Stimulated activated naive B cell treated with anti-CD40 and anti-IgM and Interleukin-4, amounts not matched to agents 10 μg/mL and 1 μg/mL and 100 μg/mL, for 72 hours (primary cell): ENCODE measurements around the gene HASPIN.
"Not testable (repeated sequence)": the region's sequence is repeated elsewhere in the genome, so short reads cannot be mapped to it uniquely, and the experiment has no call there.

Source experiments
- ATAC-seq, 2 donors: fragments of 150-1000 bp; cut with Tn5 transposase; replicated peaks; 2 replicates each; pipeline ENCODE4 v1.10.0; 2021; ENCODE audit warnings: moderate library complexity in 1 of 2
- DNase-seq: peaks from one replicate; pipeline ENCODE4 v3.0.0; 2021
- H3K27ac Mint-ChIP-seq: one replicate; pipeline ENCODE4 v1.8.0; 2022; ENCODE audit warnings: mild to moderate bottlenecking, mixed read lengths
- H3K27me3 Mint-ChIP-seq, 2 donors: one replicate each; pipeline ENCODE4 v1.8.0; 2022; ENCODE audit warnings: mixed read lengths in 2 of 2
- H3K36me3 Mint-ChIP-seq, 2 donors: one replicate each; pipeline ENCODE4 v1.8.0; 2022; ENCODE audit warnings: mixed read lengths in 2 of 2, mild to moderate bottlenecking in 1 of 2
- H3K4me1 Mint-ChIP-seq, 2 donors: one replicate each; pipeline ENCODE4 v1.8.0; 2022; ENCODE audit warnings: mixed read lengths in 2 of 2, mild to moderate bottlenecking in 1 of 2
- H3K4me3 Mint-ChIP-seq, 2 donors: one replicate each; pipeline ENCODE4 v1.8.0; 2022; ENCODE audit warnings: mild to moderate bottlenecking in 2 of 2, mixed read lengths in 2 of 2, moderate library complexity in 1 of 2
- H3K9me3 Mint-ChIP-seq, 2 donors: one replicate each; pipeline ENCODE4 v1.8.0; 2022; ENCODE audit warnings: mixed read lengths in 2 of 2, mild to moderate bottlenecking in 1 of 2

The HASPIN gene

DNA sequence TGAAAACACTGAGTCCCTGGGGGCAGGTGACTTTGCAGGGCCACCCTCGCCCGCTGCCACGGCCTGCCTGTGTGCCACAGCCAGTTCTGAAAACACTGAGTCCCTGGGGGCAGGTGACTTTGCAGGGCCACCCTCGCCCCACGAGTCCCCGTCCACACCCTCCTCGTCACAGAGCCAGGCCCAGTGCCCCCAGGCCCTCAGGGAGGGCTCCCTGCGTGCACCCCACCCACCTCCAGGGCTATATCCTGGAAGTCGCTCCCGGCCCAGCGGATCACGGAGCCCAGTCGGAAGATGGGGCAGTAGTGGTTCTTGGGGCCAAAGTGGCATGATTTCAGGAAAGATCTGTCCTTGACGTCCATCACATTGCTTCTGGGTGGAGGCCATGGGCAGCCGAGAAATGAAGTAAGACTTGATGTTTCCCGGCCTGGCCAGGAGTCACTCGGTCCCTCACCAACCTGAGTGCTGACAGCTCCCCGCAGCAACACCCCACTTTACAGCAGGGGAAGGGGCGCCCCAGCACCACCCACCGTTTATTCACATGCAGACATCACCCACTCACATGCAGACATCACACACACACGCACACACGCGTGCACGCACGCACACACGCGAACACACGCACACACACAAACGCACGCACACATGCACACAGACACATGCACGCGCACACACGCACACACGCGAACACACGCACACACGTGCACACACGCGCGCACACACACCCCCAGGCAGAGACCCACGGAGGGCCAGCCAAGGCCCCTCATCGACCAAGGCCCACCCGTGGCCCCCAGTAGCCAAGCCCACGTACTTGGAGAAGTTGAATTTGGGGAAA, 34.2 kb upstream of the HASPIN start:
- peak overlapping the region; percentile 50 to 58 for H3K4me3 Mint-ChIP-seq
- peaks cover 27 to 36% of the 10 kb centered on the region in 2 donors for H3K36me3 Mint-ChIP-seq
- H3K27ac Mint-ChIP-seq, result peak overlapping the region; percentile 59

DNA sequence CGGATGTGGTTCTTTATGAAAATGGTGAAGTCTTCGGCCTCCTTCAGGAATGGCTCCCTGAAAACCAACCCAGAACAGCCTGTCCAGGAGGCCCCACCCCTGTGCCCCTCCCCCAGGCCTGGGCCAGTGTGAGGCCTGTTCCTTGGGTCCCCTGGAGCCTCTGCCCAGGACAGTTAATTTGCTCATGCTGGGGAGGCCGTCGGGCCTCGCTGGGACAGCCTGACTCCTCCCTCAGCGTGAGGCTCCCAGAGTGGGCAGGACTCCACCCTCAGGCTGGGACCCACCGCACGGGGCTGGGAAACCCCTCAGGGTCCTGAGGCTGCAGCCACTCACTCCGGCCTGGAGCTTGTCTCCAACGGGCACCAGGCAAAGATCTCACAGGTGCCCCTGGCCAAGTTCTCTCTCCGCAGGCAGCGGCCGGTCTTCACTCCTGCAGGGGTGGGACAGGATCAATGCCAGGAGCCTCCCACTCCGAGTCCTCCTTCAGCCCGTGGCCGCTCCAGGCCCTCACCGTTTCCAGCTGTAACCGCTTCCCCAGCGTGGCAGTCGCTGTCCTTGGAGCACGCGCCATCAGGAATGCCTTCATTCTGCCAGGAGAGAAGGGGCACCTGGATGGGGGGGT, 33.5 kb upstream of the HASPIN start:
- no peak for DNase-seq
- Mint-ChIP-seq H3K4me1 (peaks cover 45 to 74% of the 10 kb centered on the region in 2 donors), H3K4me3 (peak overlapping the region; percentile 27 to 58), H3K27me3 (no peaks in the 10 kb centered on the region), H3K9me3 (no peaks in the 10 kb centered on the region), H3K27ac (peak overlapping the region; percentile 79), H3K36me3 (peaks cover 25 to 37% of the 10 kb centered on the region in 2 donors)
- ATAC-seq, result no peak

More for the DNA sequence above, 34.2 kb upstream of the HASPIN start:
- ATAC-seq (no peak), DNase-seq (no peak)
- peaks cover 43 to 73% of the 10 kb centered on the region in 2 donors for H3K4me1 Mint-ChIP-seq
- no peaks in the 10 kb centered on the region for H3K9me3 Mint-ChIP-seq
- H3K27me3 Mint-ChIP-seq, result no peaks in the 10 kb centered on the region

DNA sequence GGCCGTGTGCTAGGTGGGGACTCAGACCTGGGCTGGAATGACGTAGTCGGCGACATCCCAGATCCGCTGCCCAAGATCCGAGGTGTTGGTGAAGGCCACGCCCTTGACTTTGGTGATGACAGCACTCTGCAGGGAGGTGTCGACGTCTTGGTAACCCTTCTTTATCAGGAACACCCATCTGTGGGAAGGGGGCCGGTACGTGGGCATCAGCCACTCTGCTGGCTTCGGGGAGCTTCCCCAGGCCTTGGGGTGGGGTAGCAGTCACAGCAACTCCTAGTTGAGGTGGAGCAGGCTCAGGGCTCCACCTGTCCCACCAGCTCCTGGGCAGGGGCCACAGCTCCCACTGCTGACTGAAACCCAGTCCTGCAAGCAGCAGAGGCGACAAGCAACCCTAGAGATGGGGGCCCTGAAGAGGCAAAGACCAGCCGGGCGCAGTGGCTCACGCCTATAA, 32.1 kb upstream of the HASPIN start:
- Mint-ChIP-seq H3K4me1 (peaks cover 44 to 84% of the 10 kb centered on the region in 2 donors), H3K27ac (no peak overlapping the region), H3K36me3 (peaks cover 24 to 35% of the 10 kb centered on the region in 2 donors), H3K4me3 (peak overlapping the region in 1 of 2 donors; percentile 33), H3K27me3 (no peaks in the 10 kb centered on the region), H3K9me3 (no peaks in the 10 kb centered on the region)
- ATAC-seq (no peak), DNase-seq (no peak)

DNA sequence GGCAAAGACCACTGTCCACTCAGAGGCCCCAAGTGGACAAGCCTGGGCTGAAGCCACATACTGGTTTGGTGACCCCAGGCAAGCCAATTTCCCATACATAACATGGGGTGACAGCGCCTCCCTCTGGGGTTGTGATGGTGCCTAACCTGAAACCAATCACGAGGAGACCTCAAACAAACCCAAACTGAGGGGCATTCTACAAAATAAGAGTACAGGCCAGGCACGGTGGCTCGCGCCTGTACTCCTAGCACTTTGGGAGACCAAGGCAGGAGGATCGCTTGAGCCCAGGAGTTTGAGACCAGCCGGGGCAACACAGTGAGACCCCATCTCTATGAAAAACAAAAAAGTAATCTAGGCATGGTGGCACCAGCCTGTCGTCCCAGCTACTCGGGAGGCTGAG, 31.4 kb upstream of the HASPIN start:
- Mint-ChIP-seq H3K27ac (no peak overlapping the region), H3K27me3 (no peaks in the 10 kb centered on the region), H3K36me3 (peaks cover 24 to 36% of the 10 kb centered on the region in 2 donors), H3K4me3 (peak overlapping the region; percentile 41 to 52), H3K4me1 (peaks cover 46 to 92% of the 10 kb centered on the region in 2 donors), H3K9me3 (no peaks in the 10 kb centered on the region)
- ATAC-seq (no peak), DNase-seq (no peak)

DNA sequence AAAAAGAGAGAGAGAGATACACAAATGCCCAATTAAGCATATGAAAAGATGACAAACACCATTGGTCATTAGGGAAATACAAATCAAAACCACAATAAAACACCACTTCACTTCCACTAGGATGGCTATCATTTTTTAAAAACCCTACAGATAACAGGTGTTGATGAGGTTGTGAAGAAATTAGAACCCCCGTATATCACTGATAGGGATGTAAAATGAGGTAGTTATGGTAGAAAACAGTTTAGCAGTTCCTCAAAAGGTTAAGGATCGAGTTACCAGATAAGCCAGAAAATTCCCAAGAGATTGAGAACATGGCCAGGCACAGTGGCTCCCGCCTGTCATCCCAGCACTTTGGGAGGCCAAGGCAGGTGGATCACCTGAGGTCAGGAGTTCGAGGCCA, 30.6 kb upstream of the HASPIN start:
- H3K27ac Mint-ChIP-seq, result peak overlapping the region; percentile 75
- no peaks in the 10 kb centered on the region for H3K27me3 Mint-ChIP-seq
- peaks cover 1 to 3% of the 10 kb centered on the region in 2 donors for H3K9me3 Mint-ChIP-seq
- peaks cover 44 to 94% of the 10 kb centered on the region in 2 donors for H3K4me1 Mint-ChIP-seq
- no peak for ATAC-seq
- peak overlapping the region; percentile 63 to 68 for H3K4me3 Mint-ChIP-seq
- DNase-seq, result no peak
- peaks cover 21 to 40% of the 10 kb centered on the region in 2 donors for H3K36me3 Mint-ChIP-seq

DNA sequence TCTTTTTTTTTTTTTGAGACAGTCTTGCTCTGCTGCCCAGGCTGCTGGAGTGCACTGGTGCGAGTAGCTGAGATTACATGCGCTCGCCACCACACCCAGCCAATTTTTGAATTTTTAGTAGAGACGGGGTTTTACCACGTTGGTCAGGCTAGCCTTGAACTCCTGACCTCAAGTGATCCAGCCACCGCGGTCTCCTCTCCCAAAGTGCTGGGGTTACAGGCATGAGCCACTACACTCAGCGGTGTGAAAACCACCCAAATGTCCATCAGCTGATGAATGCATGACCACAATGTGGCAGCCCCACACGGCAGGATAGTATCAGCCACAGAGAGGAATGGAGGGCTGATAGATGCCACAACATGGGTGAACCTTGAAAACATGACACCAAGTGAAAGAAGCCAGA, 29.9 kb upstream of the HASPIN start:
- peak; percentile 88 for DNase-seq
- Mint-ChIP-seq H3K9me3 (peaks cover 1 to 3% of the 10 kb centered on the region in 2 donors), H3K36me3 (peaks cover 20 to 33% of the 10 kb centered on the region in 2 donors), H3K4me1 (peaks cover 37 to 94% of the 10 kb centered on the region in 2 donors), H3K27ac (peak overlapping the region; percentile 95), H3K4me3 (peak overlapping the region; percentile 96 to 98), H3K27me3 (no peaks in the 10 kb centered on the region)
- ATAC-seq, result peak; percentile 76 to 78

DNA sequence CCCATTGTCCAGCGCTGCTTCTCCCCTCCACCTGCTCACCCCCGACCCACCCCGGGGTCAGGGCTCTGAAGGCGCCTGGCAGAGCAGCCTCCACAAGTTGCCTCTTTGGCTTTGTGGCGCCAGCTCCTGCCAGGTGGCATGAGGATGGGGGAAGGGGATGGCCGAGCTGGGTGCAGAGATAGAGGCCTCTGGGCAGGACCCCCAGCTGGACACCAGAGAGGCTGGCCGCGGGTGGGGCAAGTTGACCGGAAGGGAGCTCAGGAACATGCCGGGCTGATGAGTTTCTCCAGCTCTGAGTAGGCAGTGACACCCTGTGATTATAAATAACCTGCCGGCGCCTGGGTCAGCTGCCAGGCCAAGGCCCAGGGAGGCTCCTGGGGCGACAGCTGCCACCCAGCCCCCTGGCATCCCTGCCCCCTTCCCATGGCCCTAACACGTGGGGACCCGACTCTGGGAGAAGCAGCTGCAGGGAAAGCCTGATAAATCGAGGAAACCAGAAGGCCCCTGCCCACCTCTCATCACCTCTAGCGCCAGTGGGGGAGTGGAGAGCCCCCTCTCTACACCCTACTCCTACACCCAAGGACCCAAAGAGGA, 28.5 kb upstream of the HASPIN start:
- H3K4me1 Mint-ChIP-seq, result peaks cover 29 to 94% of the 10 kb centered on the region in 2 donors
- H3K9me3 Mint-ChIP-seq, result peaks cover 1 to 3% of the 10 kb centered on the region in 2 donors
- H3K27me3 Mint-ChIP-seq, result no peaks in the 10 kb centered on the region
- H3K4me3 Mint-ChIP-seq, result peak overlapping the region; percentile 96 to 98
- peaks cover 14 to 23% of the 10 kb centered on the region in 2 donors for H3K36me3 Mint-ChIP-seq
- H3K27ac Mint-ChIP-seq, result peak overlapping the region; percentile 95
- peak in 1 of 2 donors; percentile 14 for ATAC-seq
- DNase-seq, result no peak

DNA sequence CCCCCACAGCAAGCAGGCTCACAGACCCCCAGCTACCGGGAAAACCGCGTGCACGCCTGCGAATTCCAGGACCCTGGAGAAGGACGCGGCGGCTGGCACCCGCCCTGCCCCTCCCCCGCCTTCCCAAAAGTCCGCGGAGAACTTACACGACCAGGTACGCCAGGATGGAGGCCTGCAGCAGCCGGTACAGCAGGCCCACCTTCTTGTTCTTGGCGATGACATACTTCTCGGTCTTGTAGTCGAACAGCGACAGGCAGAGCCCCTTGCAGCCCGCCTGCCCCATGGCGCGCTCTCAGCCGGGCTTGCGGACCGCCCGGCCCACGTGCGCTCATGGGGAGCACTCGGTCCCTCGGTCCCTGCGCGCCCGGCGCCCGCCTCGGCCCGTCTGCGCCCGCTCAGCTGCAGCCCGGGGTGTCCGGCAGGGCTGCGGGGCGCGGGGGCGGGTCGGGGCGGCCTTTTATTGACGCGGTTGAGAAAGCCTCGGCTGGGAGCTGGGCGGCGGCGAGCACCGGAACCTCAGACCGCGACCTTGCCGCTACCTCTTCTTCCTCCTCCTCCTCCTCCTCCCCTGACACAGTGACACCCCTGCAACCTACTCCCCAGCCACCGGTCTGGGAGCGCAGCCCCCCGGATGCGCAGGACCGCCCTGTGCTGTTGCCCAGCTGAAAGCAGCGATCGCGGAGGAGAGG, 27.8 kb upstream of the HASPIN start, which contains the start of gene P2RX5:
Gene P2RX5, minus strand, starts transcription at position 433 of the 689 bp plus-strand sequence. Its CDS starts 150 bp downstream, at position 283.
- ATAC-seq, result peak; percentile 42 to 59

DNA sequence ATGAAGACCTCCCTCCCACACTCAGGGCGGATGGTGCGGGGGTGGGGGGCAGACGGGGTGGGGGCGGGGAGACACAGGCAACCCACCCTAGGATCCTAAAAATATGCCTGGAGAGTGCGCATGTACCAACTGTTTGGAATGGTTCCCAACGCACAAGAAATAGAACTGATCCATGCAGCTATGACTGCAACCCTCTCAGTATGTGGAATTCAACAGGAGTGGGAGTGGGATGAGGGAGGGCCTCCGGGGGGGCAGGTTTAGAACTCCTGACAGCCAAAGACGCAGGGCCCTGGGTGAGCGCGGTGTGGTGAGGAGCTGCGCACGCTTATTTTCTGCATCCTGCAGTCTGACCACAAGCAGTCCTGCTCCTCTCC, 26.6 kb upstream of the HASPIN start:
- H3K4me3 Mint-ChIP-seq, result peak overlapping the region in 1 of 2 donors; percentile 30
- H3K4me1 Mint-ChIP-seq, result peaks cover 13 to 90% of the 10 kb centered on the region in 2 donors
- peaks cover 1 to 3% of the 10 kb centered on the region in 2 donors for H3K9me3 Mint-ChIP-seq
- ATAC-seq, result no peak
- DNase-seq, result no peak
- H3K36me3 Mint-ChIP-seq, result peaks cover 4 to 12% of the 10 kb centered on the region in 2 donors
- no peak overlapping the region for H3K27ac Mint-ChIP-seq
- no peaks in the 10 kb centered on the region for H3K27me3 Mint-ChIP-seq

More for the DNA sequence above, 27.8 kb upstream of the HASPIN start, which contains the start of gene P2RX5:
- peaks cover 23 to 92% of the 10 kb centered on the region in 2 donors for H3K4me1 Mint-ChIP-seq
- H3K4me3 Mint-ChIP-seq, result peak within 1 kb of the TSS; percentile 96 to 98
- peaks cover 1 to 3% of the 10 kb centered on the region in 2 donors for H3K9me3 Mint-ChIP-seq
- DNase-seq, result peak; percentile 48
- peaks cover 9 to 18% of the 10 kb centered on the region in 2 donors for H3K36me3 Mint-ChIP-seq
- H3K27me3 Mint-ChIP-seq, result no peaks in the 10 kb centered on the region
- H3K27ac Mint-ChIP-seq, result peak within 1 kb of the TSS; percentile 95

DNA sequence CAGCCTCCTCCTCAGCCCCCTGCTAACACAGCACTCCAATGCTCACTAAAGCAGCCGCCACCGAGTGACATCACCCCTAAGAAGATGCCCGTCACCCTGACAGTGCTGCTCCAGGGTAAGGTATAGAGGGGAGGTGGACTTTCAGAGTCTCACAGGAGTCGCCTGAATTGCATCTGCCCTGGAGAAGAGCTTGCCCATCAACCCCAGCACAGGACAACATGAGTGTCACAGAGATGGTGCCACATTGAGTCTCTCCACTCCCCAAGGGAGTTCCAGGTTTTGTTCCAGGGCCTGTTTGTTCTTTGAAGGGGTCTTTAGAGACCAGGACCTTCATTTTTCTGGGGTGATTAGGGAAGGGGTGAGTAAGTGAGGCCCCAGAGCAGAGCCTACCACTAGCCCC, 25.6 kb upstream of the HASPIN start:
- Mint-ChIP-seq H3K27me3 (no peaks in the 10 kb centered on the region), H3K4me1 (peaks cover 12 to 90% of the 10 kb centered on the region in 2 donors), H3K36me3 (peaks cover 9 to 23% of the 10 kb centered on the region in 2 donors), H3K4me3 (no peak overlapping the region), H3K27ac (no peak overlapping the region), H3K9me3 (peaks cover 3% of the 10 kb centered on the region in 2 donors)
- ATAC-seq, result no peak
- no peak for DNase-seq

DNA sequence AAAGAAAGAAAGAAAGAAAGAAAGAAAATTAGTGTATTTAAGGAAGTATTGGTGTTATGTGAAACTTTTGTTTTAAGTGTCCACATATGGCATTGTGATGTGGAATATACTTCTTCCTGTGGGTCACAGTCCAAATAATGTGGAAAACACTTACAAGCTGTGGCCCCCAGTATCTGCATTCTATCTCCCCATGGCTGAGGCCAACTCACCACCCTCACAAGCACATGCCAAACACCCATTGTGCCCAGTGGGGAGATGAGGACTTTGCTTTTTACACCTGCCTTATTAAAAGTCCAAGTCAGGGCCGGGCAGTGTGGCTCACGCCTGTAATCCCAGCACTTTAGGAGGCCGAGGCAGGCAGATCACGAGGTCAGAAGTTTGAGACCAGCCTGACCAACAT, 23.8 kb upstream of the HASPIN start:
- H3K27me3 Mint-ChIP-seq, result no peaks in the 10 kb centered on the region
- H3K27ac Mint-ChIP-seq, result no peak overlapping the region
- H3K4me3 Mint-ChIP-seq, result no peak overlapping the region
- peaks cover 9 to 19% of the 10 kb centered on the region in 2 donors for H3K36me3 Mint-ChIP-seq
- peaks cover 3% of the 10 kb centered on the region in 2 donors for H3K9me3 Mint-ChIP-seq
- ATAC-seq (no peak), DNase-seq (no peak)
- H3K4me1 Mint-ChIP-seq, result peaks cover 5 to 75% of the 10 kb centered on the region in 2 donors

DNA sequence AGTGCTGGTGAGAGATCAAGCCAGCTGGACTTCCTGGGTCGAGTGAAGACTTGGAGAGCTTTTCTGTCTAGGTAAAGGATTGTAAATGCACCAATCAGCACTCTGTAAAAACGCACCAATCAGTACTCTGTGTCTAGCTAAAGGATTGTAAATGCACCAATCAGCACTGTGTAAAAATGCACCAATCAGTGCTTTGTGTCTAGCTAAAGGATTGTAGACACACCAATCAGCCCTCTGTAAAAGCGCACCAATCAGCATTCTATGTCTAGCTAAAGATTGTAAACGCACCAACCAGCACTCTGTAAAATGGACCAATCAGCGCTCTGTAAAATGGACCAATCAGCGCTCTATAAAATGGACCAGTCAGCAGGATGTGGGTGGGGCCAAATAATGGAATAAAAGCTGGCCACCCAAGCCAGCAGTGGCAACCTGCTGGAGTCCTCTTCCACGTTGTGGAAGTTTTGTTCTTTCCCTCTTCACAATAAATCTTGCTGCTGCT, 21.6 kb upstream of the HASPIN start:
- H3K4me1 Mint-ChIP-seq, result peaks cover 9 to 63% of the 10 kb centered on the region in 2 donors
- not testable (repeated sequence) for H3K9me3 Mint-ChIP-seq, H3K4me3 Mint-ChIP-seq, H3K27ac Mint-ChIP-seq, DNase-seq, H3K27me3 Mint-ChIP-seq, ATAC-seq
- peaks cover 9 to 19% of the 10 kb centered on the region in 2 donors for H3K36me3 Mint-ChIP-seq

DNA sequence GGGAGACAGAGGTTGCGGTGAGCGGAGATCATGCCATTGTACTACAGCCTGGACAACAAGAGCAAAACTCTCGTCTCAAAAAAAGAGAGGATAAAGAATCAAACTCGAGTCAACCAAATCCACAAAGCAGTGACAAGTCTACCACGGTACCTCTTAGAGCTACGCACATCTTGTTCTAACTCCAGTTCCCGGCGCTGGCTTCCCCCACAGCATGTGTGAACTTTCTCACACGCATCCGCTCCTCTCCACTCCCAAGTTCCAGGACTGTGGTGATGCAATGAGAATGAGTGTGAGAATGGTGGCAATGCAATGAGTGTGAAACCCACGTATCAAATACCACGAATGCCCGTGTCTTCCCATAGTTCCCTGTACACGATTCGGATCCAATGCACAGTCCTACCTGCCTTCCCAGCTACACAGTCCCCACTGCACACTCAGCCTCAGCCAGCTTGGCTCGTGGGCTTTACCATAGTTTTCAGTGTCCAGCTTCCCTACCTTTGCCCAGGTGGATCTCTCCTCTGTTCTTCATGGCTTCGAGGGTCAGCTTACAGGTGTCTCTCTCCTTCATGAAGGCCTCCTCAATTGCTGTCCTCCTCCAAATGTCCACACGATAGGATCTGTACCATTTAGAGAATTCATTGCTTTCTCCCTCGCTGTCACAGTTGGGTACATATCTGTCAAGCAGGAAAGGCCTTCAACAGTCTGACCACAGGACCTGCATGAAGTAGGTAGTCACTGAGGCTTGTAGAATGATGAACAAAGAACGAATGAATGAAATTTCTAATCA, 18.6 kb upstream of the HASPIN start:
- Mint-ChIP-seq H3K36me3 (peaks cover 7 to 11% of the 10 kb centered on the region in 2 donors), H3K9me3 (peaks cover 0 to 2% of the 10 kb centered on the region in 2 donors), H3K4me1 (peaks cover 20 to 56% of the 10 kb centered on the region in 2 donors), H3K4me3 (no peak overlapping the region), H3K27ac (peak overlapping the region; percentile 66), H3K27me3 (no peaks in the 10 kb centered on the region)
- ATAC-seq, result peak in 1 of 2 donors; percentile 18
- no peak for DNase-seq
